HCT116 (cell line): Measurements from ENCODE around the gene GRM3. TPM values are rescaled to one million over a fixed set of nuclear protein-coding genes. Genes with fewer than 3 reads are reported as not detected.

Experiments
- ATAC-seq: fragments of 200-7000 bp; cut with Tn5 transposase; 2 replicates; pipeline ENCODE4 v1.9.1; 2020; ENCODE audit warnings: mild to moderate bottlenecking, moderate library complexity
- BruUV-seq: library from RNA; stranded (reverse); fragments of 400-500 nt; replicated peaks from 2 replicates; lab custom pipeline; 2021; lab: Mats Ljungman, UMichigan
- CTCF ChIA-PET: fragments of 300-600 bp; sonication (Branson Sonifier 250); formaldehyde crosslinking; loops from one replicate; lab custom pipeline; 2021; ENCODE audit warnings: antibody characterized with exemption; lab: Charles Lee
- POLR2A ChIA-PET: fragments of 300-600, 350-600 bp; sonication (Branson Sonifier 250); formaldehyde crosslinking; loops from one replicate; lab custom pipeline; 2021; ENCODE audit warnings: antibody characterized with exemption; lab: Charles Lee
- RAD21 ChIA-PET, 2 experiments: fragments of 300-600 bp; sonication (Branson Sonifier 250); formaldehyde crosslinking; loops; one replicate each; lab custom pipeline; 2023; ENCODE audit warnings: low total read pairs in 2 of 2; ENCODE audit not compliant: uncharacterized antibody in 2 of 2, unreplicated experiment in 2 of 2, low non-redundant PET in 1 of 2; lab: Charles Lee
- DNase-seq: peaks from one replicate; pipeline ENCODE4 v3.0.0-alpha.2; 2010; ENCODE audit warnings: low read depth, low spot score
- H2AFZ ChIP-seq: fragments of 200-600 bp; shearing (Covaris generic), sonication (generic); 2 replicates; pipeline ENCODE4 v1.6.1; 2017; ENCODE audit warnings: low read depth, mixed run types, mixed read lengths, antibody characterized with exemption, low read length; ENCODE audit not compliant: poor library complexity, severe bottlenecking
- H3K27ac ChIP-seq: 2 replicates; pipeline ENCODE4 v1.5.1; 2012; ENCODE audit warnings: low read depth, low read length
- H3K27me3 ChIP-seq: fragments of 200-600 bp; sonication (generic); 2 replicates; pipeline ENCODE4 v1.6.1; 2016; ENCODE audit warnings: mixed run types, low read length, mixed read lengths; ENCODE audit not compliant: insufficient read depth
- H3K36me3 ChIP-seq, 2 experiments: fragments of 200-500 bp in 1 of 2; fragments of 200-600 bp in 1 of 2; sonication (Bioruptor generic) in 1 of 2; sonication (generic) in 1 of 2; 2 replicates each; pipeline versions ENCODE4 v1.5.1 to v1.6.1; 2014 to 2016; ENCODE audit warnings: low read length in 2 of 2, inconsistent platforms in 1 of 2, mixed read lengths in 1 of 2, mixed run types in 1 of 2; ENCODE audit not compliant: insufficient read depth in 2 of 2, control insufficient read depth in 1 of 2
- H3K4me1 ChIP-seq, 2 experiments: fragments of 200-600 bp in 1 of 2; sonication (generic) in 1 of 2; 2 replicates each; pipeline versions ENCODE4 v1.5.1 to v1.6.1; 2012 to 2017; ENCODE audit warnings: low read length in 2 of 2, inconsistent platforms in 1 of 2, mild to moderate bottlenecking in 1 of 2, mixed read lengths in 1 of 2, mixed run types in 1 of 2, moderate library complexity in 1 of 2; ENCODE audit not compliant: insufficient read depth in 2 of 2, control insufficient read depth in 1 of 2
- H3K4me2 ChIP-seq: fragments of 200-600 bp; sonication (generic); 2 replicates; pipeline ENCODE4 v1.6.1; 2017; ENCODE audit warnings: mixed run types, low read length, mixed read lengths
- H3K4me3 ChIP-seq, 2 experiments: fragments of 200-600 bp in 1 of 2; sonication (generic) in 1 of 2; replicated peaks in 1 of 2; 2 replicates each; pipeline ENCODE4 v1.5.1; 2011 to 2016; ENCODE audit warnings: low read length in 2 of 2, control low read depth in 1 of 2, low read depth in 1 of 2, mild to moderate bottlenecking in 1 of 2, mixed read lengths in 1 of 2, mixed run types in 1 of 2
- H3K79me2 ChIP-seq: fragments of 200-600 bp; sonication (generic); 2 replicates; pipeline ENCODE4 v1.6.1; 2017; ENCODE audit warnings: mild to moderate bottlenecking, mixed run types, low read length, moderate library complexity, mixed read lengths; ENCODE audit not compliant: insufficient read depth
- H3K9ac ChIP-seq: fragments of 200-600 bp; sonication (generic); 2 replicates; pipeline ENCODE4 v1.6.1; 2016; ENCODE audit warnings: low read length, mixed read lengths
- H3K9me2 ChIP-seq: fragments of 200-600 bp; sonication (generic), shearing (Covaris generic); 2 replicates; pipeline ENCODE4 v1.6.1; 2017; ENCODE audit warnings: mixed run types, mild to moderate bottlenecking, moderate library complexity; ENCODE audit not compliant: insufficient read depth
- H3K9me3 ChIP-seq, 2 experiments: fragments of 200-500 bp in 1 of 2; fragments of 200-600 bp in 1 of 2; sonication (Bioruptor generic) in 1 of 2; sonication (generic) in 1 of 2; 2 replicates each; pipeline ENCODE4 v1.6.1; 2014 to 2017; ENCODE audit warnings: low read length in 2 of 2, mixed read lengths in 2 of 2, inconsistent platforms in 1 of 2, low read depth in 1 of 2, mild to moderate bottlenecking in 1 of 2, mixed run types in 1 of 2, moderate library complexity in 1 of 2; ENCODE audit not compliant: control insufficient read depth in 1 of 2, insufficient read depth in 1 of 2
- H4K20me1 ChIP-seq: fragments of 200-600 bp; sonication (generic), shearing (Covaris generic); 2 replicates; pipeline ENCODE4 v1.6.1; 2017; ENCODE audit warnings: mixed run types, mild to moderate bottlenecking, moderate library complexity; ENCODE audit not compliant: insufficient read depth
- CBX3 ChIP-seq: IDR thresholded peaks from 2 replicates; pipeline ENCODE4 v1.6.1; 2012; ENCODE audit warnings: low read depth
- CEBPB ChIP-seq: IDR thresholded peaks from 2 replicates; pipeline ENCODE4 v1.6.1; 2012; ENCODE audit warnings: low read depth
- EGR1 ChIP-seq: IDR thresholded peaks from 2 replicates; pipeline ENCODE4 v1.6.1; 2012; ENCODE audit warnings: low read depth
- ELF1 ChIP-seq: IDR thresholded peaks from 2 replicates; pipeline ENCODE4 v1.6.1; 2012; ENCODE audit warnings: low read depth, borderline replicate concordance
- FOSL1 ChIP-seq: IDR thresholded peaks from 2 replicates; pipeline ENCODE4 v1.6.1; 2012; ENCODE audit warnings: low read depth
- MAX ChIP-seq: IDR thresholded peaks from 2 replicates; pipeline ENCODE4 v1.6.1; 2012
- POLR2AphosphoS5 ChIP-seq: IDR thresholded peaks from 2 replicates; pipeline ENCODE4 v1.6.1; 2011; ENCODE audit warnings: mild to moderate bottlenecking, low read depth, low read length, moderate library complexity
- RAD21 ChIP-seq: IDR thresholded peaks from 2 replicates; pipeline ENCODE4 v1.6.1; 2012; ENCODE audit warnings: low read depth, mild to moderate bottlenecking
- REST ChIP-seq: IDR thresholded peaks from 2 replicates; pipeline ENCODE4 v1.6.1; 2012; ENCODE audit warnings: low read depth
- SIN3A ChIP-seq: IDR thresholded peaks from 2 replicates; pipeline ENCODE4 v1.6.1; 2012; ENCODE audit warnings: low read depth
- SP1 ChIP-seq: IDR thresholded peaks from 2 replicates; pipeline ENCODE4 v1.6.1; 2012; ENCODE audit warnings: low read depth
- TCF7L2 ChIP-seq: IDR thresholded peaks from 2 replicates; pipeline ENCODE4 v1.7.0; 2011; ENCODE audit warnings: borderline replicate concordance, inconsistent platforms; ENCODE audit not compliant: insufficient read depth, insufficient read length; ENCODE audit errors: extremely low read depth
- ZFX ChIP-seq: fragments of 450-650 bp; IDR thresholded peaks from 2 replicates; pipeline ENCODE4 v1.6.1; 2017
- intact Hi-C: fragments of 100-400 bp; cut with micrococcal nuclease; formaldehyde crosslinking; loops from 2 replicates; pipeline ENCODE4 v1.10.0; 2022
- total RNA-seq: library from RNA; stranded (reverse); gene quantifications from one replicate; pipeline ENCODE4 v1.2.1, GENCODE V29; 2021; ENCODE audit not compliant: unreplicated experiment
- TF ChIP-seq, protein P1 (sequence below), 3 experiments: fragments of 200-600 bp in 1 of 3; sonication (generic) in 1 of 3; IDR thresholded peaks in 2 of 3; conservative IDR thresholded peaks in 1 of 3; 2 replicates each; pipeline ENCODE4 v1.5.1; 2012 to 2017; ENCODE audit warnings: low read depth in 2 of 3, low read length in 2 of 3, antibody characterized with exemption in 1 of 3, borderline replicate concordance in 1 of 3, control low read depth in 1 of 3, mild to moderate bottlenecking in 1 of 3, mixed read lengths in 1 of 3, mixed run types in 1 of 3, moderate library complexity in 1 of 3; ENCODE audit not compliant: insufficient read depth in 1 of 3
- TF ChIP-seq, protein P2 (sequence below): IDR thresholded peaks from 2 replicates; pipeline ENCODE4 v1.6.1; 2011; ENCODE audit warnings: mild to moderate bottlenecking, low read length, moderate library complexity; ENCODE audit not compliant: insufficient replicate concordance; ENCODE audit errors: extremely low read depth

Gene GRM3
- total RNA-seq, 1 experiment from 2014 or later = not detected

DNA sequence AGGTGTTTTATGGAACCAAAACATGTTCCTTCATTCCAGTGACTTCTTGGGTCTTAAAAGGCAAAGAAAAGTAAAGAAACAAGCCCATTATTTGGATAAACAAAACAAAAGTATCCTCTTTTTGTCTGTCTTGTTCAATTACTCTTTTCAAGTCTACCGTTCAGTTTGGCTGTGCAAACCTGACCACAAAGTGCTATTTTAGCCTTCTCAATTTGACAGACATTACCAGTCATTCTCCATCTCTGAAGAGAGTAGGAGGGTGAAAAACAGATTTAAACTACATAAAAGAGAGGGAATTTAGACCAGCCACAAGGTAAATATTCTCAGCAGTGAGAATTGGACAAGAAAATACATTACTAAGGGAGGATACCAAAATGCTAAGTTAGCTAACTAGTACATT is 145.2 kb downstream of the GRM3 start:
- no peaks in the 10 kb centered on the region for H3K4me1 ChIP-seq
- H3K4me2 ChIP-seq = no peak overlapping the region
- H3K9ac ChIP-seq = no peak overlapping the region
- no peaks in the 10 kb centered on the region for H3K9me3 ChIP-seq
- TF ChIP-seq SP1 (no peak), FOSL1 (no peak), CBX3 (no peak), REST (no peak), SIN3A (no peak), ZFX (no peak), ELF1 (no peak), EGR1 (no peak), POLR2AphosphoS5 (no peak), TCF7L2 (no peak), CEBPB (no peak), MAX (no peak), RAD21 (no peak)
- TF ChIP-seq, protein P1, sequence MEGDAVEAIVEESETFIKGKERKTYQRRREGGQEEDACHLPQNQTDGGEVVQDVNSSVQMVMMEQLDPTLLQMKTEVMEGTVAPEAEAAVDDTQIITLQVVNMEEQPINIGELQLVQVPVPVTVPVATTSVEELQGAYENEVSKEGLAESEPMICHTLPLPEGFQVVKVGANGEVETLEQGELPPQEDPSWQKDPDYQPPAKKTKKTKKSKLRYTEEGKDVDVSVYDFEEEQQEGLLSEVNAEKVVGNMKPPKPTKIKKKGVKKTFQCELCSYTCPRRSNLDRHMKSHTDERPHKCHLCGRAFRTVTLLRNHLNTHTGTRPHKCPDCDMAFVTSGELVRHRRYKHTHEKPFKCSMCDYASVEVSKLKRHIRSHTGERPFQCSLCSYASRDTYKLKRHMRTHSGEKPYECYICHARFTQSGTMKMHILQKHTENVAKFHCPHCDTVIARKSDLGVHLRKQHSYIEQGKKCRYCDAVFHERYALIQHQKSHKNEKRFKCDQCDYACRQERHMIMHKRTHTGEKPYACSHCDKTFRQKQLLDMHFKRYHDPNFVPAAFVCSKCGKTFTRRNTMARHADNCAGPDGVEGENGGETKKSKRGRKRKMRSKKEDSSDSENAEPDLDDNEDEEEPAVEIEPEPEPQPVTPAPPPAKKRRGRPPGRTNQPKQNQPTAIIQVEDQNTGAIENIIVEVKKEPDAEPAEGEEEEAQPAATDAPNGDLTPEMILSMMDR (IDR thresholded peaks at IDR 0.05 in 2 of 3, conservative IDR thresholded peaks at IDR 0.05 in 1 of 3; ENCODE audit: borderline replicate concordance in 1 of 3, insufficient read depth in 1 of 3, low read depth in 2 of 3, low read length in 2 of 3) = no peak
- TF ChIP-seq, protein P2, sequence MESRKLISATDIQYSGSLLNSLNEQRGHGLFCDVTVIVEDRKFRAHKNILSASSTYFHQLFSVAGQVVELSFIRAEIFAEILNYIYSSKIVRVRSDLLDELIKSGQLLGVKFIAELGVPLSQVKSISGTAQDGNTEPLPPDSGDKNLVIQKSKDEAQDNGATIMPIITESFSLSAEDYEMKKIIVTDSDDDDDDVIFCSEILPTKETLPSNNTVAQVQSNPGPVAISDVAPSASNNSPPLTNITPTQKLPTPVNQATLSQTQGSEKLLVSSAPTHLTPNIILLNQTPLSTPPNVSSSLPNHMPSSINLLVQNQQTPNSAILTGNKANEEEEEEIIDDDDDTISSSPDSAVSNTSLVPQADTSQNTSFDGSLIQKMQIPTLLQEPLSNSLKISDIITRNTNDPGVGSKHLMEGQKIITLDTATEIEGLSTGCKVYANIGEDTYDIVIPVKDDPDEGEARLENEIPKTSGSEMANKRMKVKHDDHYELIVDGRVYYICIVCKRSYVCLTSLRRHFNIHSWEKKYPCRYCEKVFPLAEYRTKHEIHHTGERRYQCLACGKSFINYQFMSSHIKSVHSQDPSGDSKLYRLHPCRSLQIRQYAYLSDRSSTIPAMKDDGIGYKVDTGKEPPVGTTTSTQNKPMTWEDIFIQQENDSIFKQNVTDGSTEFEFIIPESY = no peak
- BruUV-seq = no TSS peak
- no peaks in the 10 kb centered on the region for H3K27me3 ChIP-seq
- H3K36me3 ChIP-seq = no peaks in the 10 kb centered on the region
- ATAC-seq (no peak), DNase-seq (no peak)
- intact Hi-C loops = no loop called here
- CTCF ChIA-PET = no interaction called here
- no peak overlapping the region for H3K27ac ChIP-seq
- RAD21 ChIA-PET = no interaction called here
- no peaks in the 10 kb centered on the region for H3K79me2 ChIP-seq
- H3K9me2 ChIP-seq = no peaks in the 10 kb centered on the region
- POLR2A ChIA-PET = no interaction called here
- H3K4me3 ChIP-seq = no peak overlapping the region
- H2AFZ ChIP-seq = no peak overlapping the region
- no peaks in the 10 kb centered on the region for H4K20me1 ChIP-seq
